H1 (cell line): ENCODE data around the gene LDLRAD1. TPM values are rescaled to one million over a fixed set of nuclear protein-coding genes. Genes with fewer than 3 reads are reported as not detected.
A peak's percentile ranks its signal among the peaks of the same experiment; 100 is the strongest.

Experiments
- ASH2L ChIP-seq: fragments of 200-600, 300-600 bp; sonication (generic); IDR thresholded peaks from one replicate; pipeline ENCODE4 v1.7.1; 2017; ENCODE audit warnings: low read length
- BACH1 ChIP-seq: IDR thresholded peaks from 2 replicates; pipeline ENCODE4 v1.6.1; 2012; ENCODE audit warnings: low read length, improper control_type of control experiment
- CBX5 ChIP-seq: fragments of 300-800, 300-1000 bp; sonication (generic); IDR thresholded peaks from 2 replicates; pipeline ENCODE4 v1.7.1; 2016; ENCODE audit warnings: antibody characterized with exemption, low read length, low read depth
- CHD1 ChIP-seq: IDR thresholded peaks from 2 replicates; pipeline ENCODE4 v1.6.1; 2012; ENCODE audit warnings: low read depth, low read length, improper control_type of control experiment
- CHD2 ChIP-seq: IDR thresholded peaks from 2 replicates; pipeline ENCODE4 v1.6.1; 2012; ENCODE audit warnings: low read length, improper control_type of control experiment
- EZH2 ChIP-seq: fragments of 200-600 bp; sonication (generic); IDR thresholded peaks from 2 replicates; pipeline ENCODE4 v1.7.1; 2012; ENCODE audit warnings: low read depth, mild to moderate bottlenecking, moderate library complexity, low read length, inconsistent platforms; ENCODE audit not compliant: severe bottlenecking
- FOSL1 ChIP-seq: IDR thresholded peaks from 2 replicates; pipeline ENCODE4 v1.6.1; 2011; ENCODE audit warnings: mild to moderate bottlenecking, low read depth, low read length, moderate library complexity; ENCODE audit not compliant: insufficient read depth
- GABPA ChIP-seq: IDR thresholded peaks from 2 replicates; pipeline ENCODE4 v1.6.1; 2011; ENCODE audit warnings: mild to moderate bottlenecking, low read length, moderate library complexity, borderline replicate concordance; ENCODE audit not compliant: insufficient read depth
- GTF2F1 ChIP-seq: IDR thresholded peaks from 2 replicates; pipeline ENCODE4 v1.6.1; 2012; ENCODE audit warnings: low read depth, low read length, improper control_type of control experiment, borderline replicate concordance
- JUND ChIP-seq: IDR thresholded peaks from 2 replicates; pipeline ENCODE4 v1.6.1; 2011; ENCODE audit warnings: mild to moderate bottlenecking, improper control_type of control experiment, low read length
- KDM4A ChIP-seq: IDR thresholded peaks from one replicate; pipeline ENCODE4 v1.7.1; 2012; ENCODE audit warnings: low read depth, mild to moderate bottlenecking, moderate library complexity, low read length, inconsistent platforms; ENCODE audit not compliant: severe bottlenecking
- POLR2A ChIP-seq, 2 experiments: IDR thresholded peaks; 1 replicate in 1 of 2; 2 replicates in 1 of 2; pipeline ENCODE4 v1.6.1; 2011; ENCODE audit warnings: low read depth in 2 of 2, low read length in 2 of 2, mild to moderate bottlenecking in 2 of 2; ENCODE audit errors: control extremely low read depth in 1 of 2
- POLR2AphosphoS5 ChIP-seq: IDR thresholded peaks from 2 replicates; pipeline ENCODE4 v1.6.1; 2011; ENCODE audit warnings: low read depth, low read length
- SAP30 ChIP-seq: fragments of 300-600 bp; sonication (generic); IDR thresholded peaks from 2 replicates; pipeline ENCODE4 v1.7.1; 2012; ENCODE audit warnings: low read length, moderate library complexity, mild to moderate bottlenecking, inconsistent platforms; ENCODE audit not compliant: insufficient read depth, insufficient replicate concordance
- SIN3A ChIP-seq, 2 experiments: IDR thresholded peaks in 1 of 2; conservative IDR thresholded peaks in 1 of 2; 2 replicates each; pipeline ENCODE4 v1.6.1; 2011 to 2012; ENCODE audit warnings: low read length in 2 of 2, improper control_type of control experiment in 1 of 2, low read depth in 1 of 2, mild to moderate bottlenecking in 1 of 2
- SIRT6 ChIP-seq: IDR thresholded peaks from one replicate; pipeline ENCODE4 v1.7.1; 2012; ENCODE audit warnings: low read length, inconsistent platforms
- SUZ12 ChIP-seq: fragments of 200-600 bp; sonication (generic); IDR thresholded peaks from 2 replicates; pipeline ENCODE4 v1.6.1; 2012; ENCODE audit warnings: mild to moderate bottlenecking, inconsistent platforms, low read length, moderate library complexity, mixed read lengths
- ZNF274 ChIP-seq: IDR thresholded peaks from 2 replicates; pipeline ENCODE4 v1.7.0; 2012; ENCODE audit warnings: low read length, borderline replicate concordance; ENCODE audit errors: extremely low read depth
- polyA plus RNA-seq, 7 experiments: library from polyadenylated mRNA; depleted of rRNA in 3 of 7; stranded (reverse) in 5 of 7; unstranded in 2 of 7; fragments of >200 nt in 5 of 7; fragments of 200-250 nt in 2 of 7; gene quantifications; 1 replicate in 5 of 7; 2 replicates in 1 of 7; 4 replicates in 1 of 7; pipeline versions ENCODE4 v1.2.1 to v1.2.3, GENCODE V29; 2011 to 2013; ENCODE audit warnings: missing spikeins in 2 of 7, mixed read lengths in 2 of 7
- total RNA-seq: library from RNA; stranded (reverse); fragmentation: NEBNext Ultra II Directional; extraction: Animal tissue kit (Norgen Biotek cat#: 25700); gene quantifications from 2 replicates; pipeline ENCODE4 v1.2.1, GENCODE V29; 2021
- TF ChIP-seq, protein P1 (sequence below): IDR thresholded peaks from 2 replicates; pipeline ENCODE4 v1.6.1; 2012; ENCODE audit warnings: inconsistent platforms
- TF ChIP-seq, protein P2 (sequence below): IDR thresholded peaks from 2 replicates; pipeline ENCODE4 v1.6.1; 2011; ENCODE audit warnings: low read depth, mild to moderate bottlenecking, low read length; ENCODE audit not compliant: insufficient read depth
- TF ChIP-seq, protein P3 (sequence below): IDR thresholded peaks from 2 replicates; pipeline ENCODE4 v1.6.1; 2011; ENCODE audit warnings: low read length, improper control_type of control experiment

The LDLRAD1 gene
- total and polyA plus RNA-seq, 2 of the 8 experiments (the other 6 are each of a cell fraction or from before 2014, with no cell fraction given) = not detected

DNA sequence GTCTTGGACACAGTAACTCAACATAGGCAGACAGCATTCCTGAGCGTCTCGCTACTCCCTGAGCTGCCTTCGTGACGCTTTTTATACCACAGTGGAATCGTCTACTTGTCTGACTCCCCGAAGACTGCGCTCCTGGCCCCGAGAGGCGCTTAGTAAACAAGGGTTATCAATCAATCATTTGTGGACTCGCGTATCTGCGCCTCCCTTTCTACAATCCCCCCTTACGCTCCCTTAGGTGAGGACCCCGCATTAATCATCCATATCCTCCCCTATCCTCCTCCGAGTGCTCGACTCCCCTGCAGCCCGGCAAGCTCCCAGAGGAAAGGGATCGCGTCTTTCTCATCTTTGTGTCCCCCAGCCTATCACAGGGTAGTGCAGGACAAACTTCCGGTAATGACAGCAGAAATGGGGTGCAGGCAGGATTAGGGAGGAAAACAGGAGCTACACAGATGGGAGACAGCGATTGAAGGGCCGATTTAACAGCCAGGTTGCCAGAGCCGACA is 34.5 kb upstream of the LDLRAD1 start (continued):
- TF ChIP-seq CHD1 (no peak), POLR2A (IDR thresholded peaks at IDR 0.05; ENCODE audit: control extremely low read depth in 1 of 2, low read depth in 2 of 2, low read length in 2 of 2) (peak in 1 of 2 experiments; percentile 59; a peak in 1 of 3 replicates), SAP30 (no peak), FOSL1 (no peak), BACH1 (no peak), ZNF274 (no peak), SUZ12 (no peak), CBX5 (no peak), KDM4A (peak; percentile 5), ASH2L (no peak), JUND (no peak), GABPA (no peak), SIRT6 (no peak), EZH2 (no peak), GTF2F1 (no peak), POLR2AphosphoS5 (0 out of 2 replicates have a peak, but pooled peaks have one; percentile 4), CHD2 (no peak), SIN3A (conservative IDR thresholded peaks at IDR 0.05 in 1 of 2, IDR thresholded peaks at IDR 0.05 in 1 of 2; ENCODE audit: low read depth in 1 of 2, low read length in 2 of 2) (peak in 1 of 2 experiments; percentile 54; a peak in 2 of 4 replicates)
- TF ChIP-seq, protein P1, sequence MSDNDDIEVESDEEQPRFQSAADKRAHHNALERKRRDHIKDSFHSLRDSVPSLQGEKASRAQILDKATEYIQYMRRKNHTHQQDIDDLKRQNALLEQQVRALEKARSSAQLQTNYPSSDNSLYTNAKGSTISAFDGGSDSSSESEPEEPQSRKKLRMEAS = no peak
- TF ChIP-seq, protein P2, sequence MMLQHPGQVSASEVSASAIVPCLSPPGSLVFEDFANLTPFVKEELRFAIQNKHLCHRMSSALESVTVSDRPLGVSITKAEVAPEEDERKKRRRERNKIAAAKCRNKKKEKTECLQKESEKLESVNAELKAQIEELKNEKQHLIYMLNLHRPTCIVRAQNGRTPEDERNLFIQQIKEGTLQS = no peak
- TF ChIP-seq, protein P3, sequence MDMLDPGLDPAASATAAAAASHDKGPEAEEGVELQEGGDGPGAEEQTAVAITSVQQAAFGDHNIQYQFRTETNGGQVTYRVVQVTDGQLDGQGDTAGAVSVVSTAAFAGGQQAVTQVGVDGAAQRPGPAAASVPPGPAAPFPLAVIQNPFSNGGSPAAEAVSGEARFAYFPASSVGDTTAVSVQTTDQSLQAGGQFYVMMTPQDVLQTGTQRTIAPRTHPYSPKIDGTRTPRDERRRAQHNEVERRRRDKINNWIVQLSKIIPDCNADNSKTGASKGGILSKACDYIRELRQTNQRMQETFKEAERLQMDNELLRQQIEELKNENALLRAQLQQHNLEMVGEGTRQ = no peak
